Prostate gland (tissue), 2 donors: Measurements from ENCODE around the gene FAM43A. TPM values are rescaled to one million over a fixed set of nuclear protein-coding genes. Genes with fewer than 3 reads are reported as not detected.
A peak's percentile ranks its signal among the peaks of the same experiment; 100 is the strongest.

Experiments
- DNase-seq: peaks from one replicate; pipeline ENCODE4 v3.0.0-alpha.2; 2019; ENCODE audit warnings: low spot score
- H3K27ac ChIP-seq, 2 donors: fragments of 200-600 bp; sonication (generic); 2 replicates each; pipeline ENCODE4 v1.5.1; 2017 to 2019
- H3K27me3 ChIP-seq: fragments of 200-600 bp; sonication (generic); replicated peaks from 2 replicates; pipeline ENCODE4 v1.5.1; 2019; ENCODE audit not compliant: insufficient read depth
- H3K36me3 ChIP-seq, 2 donors: fragments of 200-600 bp; sonication (generic); 1 replicate in 1 of 2; 2 replicates in 1 of 2; pipeline versions ENCODE4 v1.5.1 to v1.8.1; 2017 to 2019
- H3K4me1 ChIP-seq: fragments of 200-600 bp; sonication (generic); replicated peaks from 2 replicates; pipeline ENCODE4 v1.5.1; 2019
- H3K4me3 ChIP-seq, 2 donors: fragments of 200-600 bp; sonication (generic); 2 replicates each; pipeline ENCODE4 v1.5.1; 2017 to 2019
- H3K9me3 ChIP-seq: fragments of 200-600 bp; sonication (generic); 2 replicates; pipeline ENCODE4 v1.5.1; 2017
- POLR2A ChIP-seq: fragments of 450-650 bp; IDR thresholded peaks from one replicate; pipeline ENCODE4 v1.6.1; 2016; ENCODE audit warnings: antibody characterized with exemption, mild to moderate bottlenecking
- POLR2AphosphoS5 ChIP-seq: sonication (generic); formaldehyde crosslinking; IDR thresholded peaks from one replicate; pipeline ENCODE4 v1.6.1; 2017; ENCODE audit warnings: antibody characterized with exemption
- WGBS: methylation state at CpG from one replicate; pipeline ENCODE4 v1.1.5; 2018; 5-methylcytosine and 5-hydroxymethylcytosine counted together
- intact Hi-C: fragments of 100-400 bp; cut with DNase I; formaldehyde crosslinking; loops from one replicate; pipeline ENCODE4 v1.14.2; 2022
- total RNA-seq, 2 donors: library from RNA; depleted of rRNA; stranded (reverse); fragments of >200 nt; gene quantifications; one replicate each; pipeline ENCODE4 v1.1.0, GENCODE V29; 2016
- TF ChIP-seq, protein P1 (sequence below), 4 experiments: fragments of 200-600 bp in 2 of 4; fragments of 450-650 bp in 2 of 4; sonication (generic) in 2 of 4; IDR thresholded peaks; 1 replicate in 3 of 4; 2 replicates in 1 of 4; pipeline ENCODE4 v1.5.1; 2016 to 2019; ENCODE audit warnings: antibody characterized with exemption in 4 of 4, mild to moderate bottlenecking in 2 of 4, moderate library complexity in 2 of 4

FAM43A gene, protein sequence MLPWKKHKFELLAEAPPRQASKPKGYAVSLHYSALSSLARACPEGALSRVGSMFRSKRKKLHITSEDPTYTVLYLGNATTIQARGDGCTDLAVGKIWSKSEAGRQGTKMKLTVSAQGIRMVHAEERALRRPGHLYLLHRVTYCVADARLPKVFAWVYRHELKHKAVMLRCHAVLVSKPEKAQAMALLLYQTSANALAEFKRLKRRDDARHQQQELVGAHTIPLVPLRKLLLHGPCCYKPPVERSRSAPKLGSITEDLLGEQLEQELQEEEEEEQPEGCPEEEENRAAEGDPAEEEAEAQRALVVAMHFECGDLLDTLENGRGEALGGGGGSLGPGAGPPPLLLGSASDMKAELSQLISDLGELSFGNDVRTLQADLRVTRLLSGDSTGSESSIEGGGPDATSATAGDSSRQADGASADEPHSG
- total RNA-seq, result 10 to 100 TPM; 39.6 to 93.6 TPM

DNA sequence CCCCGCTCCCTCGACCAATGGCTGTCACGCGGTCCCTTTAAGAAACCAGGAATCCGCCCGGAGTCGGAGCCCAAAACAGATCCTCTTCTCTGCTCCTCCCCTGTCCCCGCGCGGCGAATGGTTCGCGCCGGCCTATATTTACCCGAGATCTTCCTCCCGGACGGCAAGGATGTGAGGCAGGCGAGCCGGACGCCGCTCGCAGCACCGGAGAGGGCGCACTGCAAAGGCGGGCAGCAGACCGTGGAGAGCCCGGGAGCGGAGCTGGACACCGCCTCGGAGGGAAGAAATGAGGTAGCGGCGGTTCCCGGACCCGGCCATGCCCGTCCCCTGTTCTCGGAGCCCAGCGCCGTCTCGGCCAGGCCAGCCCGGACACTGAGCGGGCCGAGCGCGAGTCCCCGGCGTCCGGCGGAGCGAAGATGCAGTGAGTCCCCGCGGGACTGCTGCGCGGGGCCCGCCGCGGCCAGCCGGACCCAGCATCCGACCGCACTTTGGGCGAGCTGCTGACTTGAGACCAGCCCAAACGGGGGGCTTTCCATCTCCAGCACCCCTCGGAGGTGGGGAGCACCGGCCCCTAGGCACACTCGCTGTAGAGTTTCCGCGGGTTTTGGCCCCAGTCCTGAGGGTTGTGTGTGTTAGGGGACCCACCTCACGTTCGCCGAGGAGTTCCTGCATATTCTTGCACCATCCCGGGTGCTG is at the start of gene FAM43A:
TSS of gene FAM43A (plus strand) at position 166 of the 696 bp plus-strand sequence. CDS start 944 bp downstream, outside the sequence.
- H3K36me3 ChIP-seq, result no peaks in the 10 kb centered on the region

DNA sequence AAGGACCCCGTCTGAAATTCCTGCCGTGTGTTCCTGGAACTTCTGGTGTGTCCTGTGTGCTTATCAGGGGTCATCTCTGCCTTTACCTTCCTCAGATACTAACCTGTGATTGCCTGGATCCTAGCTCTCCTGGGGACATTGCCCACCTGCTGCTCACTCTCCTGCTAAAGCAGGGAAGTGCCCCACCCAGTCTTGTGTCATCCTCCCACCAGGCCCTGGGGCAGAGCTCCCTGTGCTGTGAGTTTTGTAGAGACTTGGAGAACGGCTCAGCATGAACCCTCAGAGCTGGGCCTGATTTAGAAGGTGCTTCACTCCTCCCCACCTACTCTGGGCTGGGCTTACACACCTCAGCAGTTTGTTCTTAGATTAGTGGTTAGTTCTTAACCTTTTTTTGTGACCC is 48.6 kb upstream of the FAM43A start:
- Histone ChIP-seq H3K27me3 (no peaks in the 10 kb centered on the region), H3K27ac (no peak overlapping the region), H3K4me1 (no peaks in the 10 kb centered on the region), H3K4me3 (no peak overlapping the region), H3K9me3 (no peaks in the 10 kb centered on the region), H3K36me3 (peaks cover 0 to 2% of the 10 kb centered on the region in 2 donors)
- TF ChIP-seq POLR2AphosphoS5, result no peak
- TF ChIP-seq POLR2A, result no peak
- TF ChIP-seq, protein P1, sequence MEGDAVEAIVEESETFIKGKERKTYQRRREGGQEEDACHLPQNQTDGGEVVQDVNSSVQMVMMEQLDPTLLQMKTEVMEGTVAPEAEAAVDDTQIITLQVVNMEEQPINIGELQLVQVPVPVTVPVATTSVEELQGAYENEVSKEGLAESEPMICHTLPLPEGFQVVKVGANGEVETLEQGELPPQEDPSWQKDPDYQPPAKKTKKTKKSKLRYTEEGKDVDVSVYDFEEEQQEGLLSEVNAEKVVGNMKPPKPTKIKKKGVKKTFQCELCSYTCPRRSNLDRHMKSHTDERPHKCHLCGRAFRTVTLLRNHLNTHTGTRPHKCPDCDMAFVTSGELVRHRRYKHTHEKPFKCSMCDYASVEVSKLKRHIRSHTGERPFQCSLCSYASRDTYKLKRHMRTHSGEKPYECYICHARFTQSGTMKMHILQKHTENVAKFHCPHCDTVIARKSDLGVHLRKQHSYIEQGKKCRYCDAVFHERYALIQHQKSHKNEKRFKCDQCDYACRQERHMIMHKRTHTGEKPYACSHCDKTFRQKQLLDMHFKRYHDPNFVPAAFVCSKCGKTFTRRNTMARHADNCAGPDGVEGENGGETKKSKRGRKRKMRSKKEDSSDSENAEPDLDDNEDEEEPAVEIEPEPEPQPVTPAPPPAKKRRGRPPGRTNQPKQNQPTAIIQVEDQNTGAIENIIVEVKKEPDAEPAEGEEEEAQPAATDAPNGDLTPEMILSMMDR (IDR thresholded peaks at IDR 0.05), result no peak
- WGBS, result 54% methylated on average over 3 of the region's 3 CpGs
- intact Hi-C loops, result no loop called here
- no peak for DNase-seq

More for the DNA sequence above, at the start of gene FAM43A:
- TF ChIP-seq, protein P1 (IDR thresholded peaks at IDR 0.05), result peak in 2 of 4 experiments; percentile 18 to 35
- TF ChIP-seq POLR2AphosphoS5 (peak; percentile 100), POLR2A (peak; percentile 97)
- Histone ChIP-seq H3K27ac (peak within 1 kb of the TSS; percentile 66 to 70), H3K4me3 (peak within 1 kb of the TSS; percentile 64 to 78), H3K9me3 (no peaks in the 10 kb centered on the region), H3K27me3 (no peaks in the 10 kb centered on the region), H3K4me1 (peaks cover 3% of the 10 kb centered on the region)
- DNase-seq, result peak; percentile 95
- intact Hi-C loops, result loop anchor here (5.0 to 10.0 kb wide), 4 partner anchors 86 to 841 kb away; partner anchors contain the start of gene ACAP2
- WGBS, result under 1% methylated on average over 70 of the region's 70 CpGs

DNA sequence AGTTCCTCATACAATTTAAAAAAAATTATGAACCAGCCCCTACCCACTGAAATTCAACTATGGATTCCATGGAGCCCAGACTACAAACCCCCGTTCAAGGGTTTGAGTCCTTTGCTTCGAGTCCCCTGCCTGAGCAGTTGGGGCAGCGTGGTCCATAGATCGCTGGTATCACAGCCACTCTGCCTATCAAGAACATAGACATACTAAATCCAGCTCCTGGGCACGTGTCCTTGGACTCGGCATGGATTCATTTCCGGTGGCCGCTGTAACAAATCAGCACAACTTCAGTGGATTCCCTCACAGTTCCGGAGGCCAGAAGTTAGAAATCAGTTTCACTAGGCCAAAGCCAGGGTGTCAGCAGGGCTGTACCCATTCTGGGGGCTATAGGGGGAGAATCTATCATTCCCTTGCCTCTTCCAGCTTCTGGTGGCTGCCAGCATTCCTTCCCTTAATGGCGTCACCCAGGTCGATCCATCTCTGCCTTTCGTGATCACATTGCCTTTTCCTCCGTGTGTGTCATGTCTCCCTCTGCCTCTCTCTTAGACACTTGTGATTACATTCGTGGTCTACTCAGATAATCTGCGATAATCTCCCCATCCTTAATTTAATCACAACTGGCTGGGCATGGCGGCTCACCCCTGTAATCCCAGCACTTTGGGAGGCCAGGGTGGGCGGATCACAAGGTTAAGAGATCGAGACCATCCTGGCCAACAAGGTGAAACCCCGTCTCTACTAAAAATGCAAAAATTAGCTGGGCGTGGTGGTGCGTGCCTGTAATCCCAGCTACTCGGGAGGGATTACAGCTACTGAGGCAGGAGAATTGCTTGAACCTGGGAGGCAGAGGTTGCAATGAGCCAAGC is 47.9 kb upstream of the FAM43A start:
- Histone ChIP-seq H3K36me3 (peaks cover 0 to 2% of the 10 kb centered on the region in 2 donors), H3K4me1 (no peaks in the 10 kb centered on the region), H3K4me3 (no peak overlapping the region), H3K9me3 (no peaks in the 10 kb centered on the region), H3K27ac (no peak overlapping the region), H3K27me3 (no peaks in the 10 kb centered on the region)
- intact Hi-C loops, result no loop called here
- TF ChIP-seq, protein P1 (IDR thresholded peaks at IDR 0.05), result no peak
- TF ChIP-seq POLR2A (no peak), POLR2AphosphoS5 (no peak)
- no peak for DNase-seq
- 88% methylated on average over 22 of the region's 22 CpGs for WGBS

DNA sequence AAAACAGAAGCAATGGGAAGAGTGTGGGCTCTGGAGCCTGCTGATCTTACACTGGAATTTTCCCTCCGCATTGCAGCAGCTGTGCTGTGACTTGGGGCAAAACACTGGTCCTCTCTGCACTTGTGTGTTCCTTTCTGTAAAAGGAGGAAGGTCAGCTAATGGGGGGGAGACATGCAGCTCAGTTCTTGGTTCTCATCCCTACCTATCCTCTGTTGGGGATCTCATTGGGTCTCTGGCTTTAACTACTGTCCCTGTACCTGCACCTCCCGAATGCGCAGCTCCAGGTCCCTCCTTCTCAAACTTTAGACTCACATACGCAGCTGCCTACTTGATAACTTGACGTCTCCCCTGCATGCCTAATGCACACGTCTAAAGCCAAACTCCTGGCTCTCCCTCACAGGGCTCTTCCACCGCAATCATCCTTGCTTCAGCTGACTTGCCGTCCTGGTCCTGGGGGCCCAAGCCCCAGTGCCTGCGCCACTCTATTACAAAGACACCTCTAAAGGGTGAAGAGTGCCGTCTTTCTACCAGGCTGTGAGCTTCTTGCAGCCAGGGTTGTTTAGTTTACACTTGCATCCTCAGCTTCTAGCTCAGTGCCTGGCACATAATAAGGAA is 46.6 kb upstream of the FAM43A start:
- 92% methylated on average over 10 of the region's 10 CpGs for WGBS
- Histone ChIP-seq H3K36me3 (peaks cover 0 to 2% of the 10 kb centered on the region in 2 donors), H3K9me3 (no peaks in the 10 kb centered on the region), H3K4me3 (no peak overlapping the region), H3K4me1 (no peaks in the 10 kb centered on the region), H3K27me3 (no peaks in the 10 kb centered on the region), H3K27ac (no peak overlapping the region)
- DNase-seq, result no peak
- intact Hi-C loops, result no loop called here
- TF ChIP-seq POLR2A (no peak), POLR2AphosphoS5 (no peak)
- TF ChIP-seq, protein P1 (IDR thresholded peaks at IDR 0.05), result no peak
